Measurements from ENCODE around the gene KIF19. TPM values are rescaled to one million over a fixed set of nuclear protein-coding genes. Genes with fewer than 3 reads are reported as not detected.

The KIF19 gene
- total and polyA plus RNA-seq, 2 of the 8 experiments (the other 6 are each of a cell fraction or from before 2014, with no cell fraction given) = 0.52 to 0.77 TPM

GRCh38 chr17:74305865-74306654, 20.0 kb upstream of the KIF19 start:
- H3K4me1 ChIP-seq (replicated peaks in 1 of 4; ENCODE audit: control insufficient read depth in 3 of 4, insufficient read depth in 4 of 4, low read length in 3 of 4) = no peaks in the 10 kb centered on the region
- no peaks in the 10 kb centered on the region for H3K23me2 ChIP-seq (ENCODE audit: low read depth, low read length)
- H4K20me1 ChIP-seq (replicated peaks in 1 of 2; ENCODE audit: control insufficient read depth in 1 of 2, insufficient read depth in 2 of 2, low read length in 2 of 2) = no peaks in the 10 kb centered on the region
- H3K27me3 ChIP-seq (replicated peaks in 1 of 4; ENCODE audit: control insufficient read depth in 3 of 4, extremely low read depth in 1 of 4, insufficient read depth in 3 of 4, low read length in 3 of 4) = no peaks in the 10 kb centered on the region
- H4K8ac ChIP-seq (ENCODE audit: extremely low read depth, insufficient read depth, low read length) = no peak overlapping the region
- no peak overlapping the region for H3K56ac ChIP-seq (replicated peaks; ENCODE audit: insufficient read length, low read depth, low read length)
- TF ChIP-seq SUZ12 (IDR thresholded peaks at IDR 0.05; ENCODE audit: low read length) (no peak), EGR1 (IDR thresholded peaks at IDR 0.05; ENCODE audit: borderline replicate concordance, low read depth, low read length) (no peak), KDM4A (IDR thresholded peaks at IDR 0.05; ENCODE audit: low read depth, low read length, severe bottlenecking) (no peak), RFX5 (IDR thresholded peaks at IDR 0.05; ENCODE audit: borderline replicate concordance, low read depth, low read length) (no peak), CTCF (IDR thresholded peaks at IDR 0.05; ENCODE audit: control extremely low read depth in 1 of 3, insufficient read depth in 1 of 3, low read depth in 1 of 3, low read length in 3 of 3) (peak in 2 of 3 experiments; percentile 43 to 57; a peak in 3 of 4 replicates), CTBP2 (IDR thresholded peaks at IDR 0.05; ENCODE audit: borderline replicate concordance, insufficient read depth, insufficient read length, low read length) (no peak), EP300 (IDR thresholded peaks at IDR 0.05; ENCODE audit: borderline replicate concordance in 1 of 2, low read depth in 2 of 2, low read length in 2 of 2) (no peak), RAD21 (IDR thresholded peaks at IDR 0.05 in 1 of 2, conservative IDR thresholded peaks at IDR 0.05 in 1 of 2; ENCODE audit: low read depth in 2 of 2, low read length in 2 of 2) (peak; percentile 62 to 74)
- no peak overlapping the region for H3K4me3 ChIP-seq (ENCODE audit: extremely low read depth in 1 of 4, insufficient read depth in 2 of 4, low read depth in 3 of 4, low read length in 4 of 4)
- CTCF ChIA-PET (ENCODE audit: partially characterized antibody) = interaction anchor here (0.8 to 6.6 kb wide), 21 partner anchors 10 to 351 kb away, joined by 3 to 81 read pairs (median 4); partner anchors contain the start of genes BTBD17 and GPR142
- DNase-seq (ENCODE audit: low read depth in 1 of 2, low spot score in 2 of 2) (no peak), FAIRE-seq (no peak)
- H3K14ac ChIP-seq (ENCODE audit: insufficient read length) = no peak overlapping the region
- H4K91ac ChIP-seq (replicated peaks; ENCODE audit: insufficient read length, low read length) = no peak overlapping the region
- H3K79me1 ChIP-seq (ENCODE audit: low read depth, low read length) = no peaks in the 10 kb centered on the region
- no peaks in the 10 kb centered on the region for H3K36me3 ChIP-seq (ENCODE audit: control insufficient read depth in 2 of 4, insufficient read depth in 4 of 4, low read length in 3 of 4)
- H3K9ac ChIP-seq (replicated peaks in 1 of 4; ENCODE audit: extremely low read depth in 1 of 4, low read depth in 3 of 4, low read length in 3 of 4) = no peak overlapping the region
- no peak overlapping the region for H2BK15ac ChIP-seq (ENCODE audit: low read length)
- POLR2A ChIA-PET (ENCODE audit: partially characterized antibody) = interaction anchor here (1.8 kb wide), 1 partner anchor 56 kb away, joined by 4 read pairs; the partner anchor contains the start of gene BTBD17
- no peak overlapping the region for H2BK120ac ChIP-seq (replicated peaks; ENCODE audit: low read depth, low read length)
- H4K5ac ChIP-seq (ENCODE audit: insufficient read length, low read depth, low read length) = no peak overlapping the region
- H3K4me2 ChIP-seq (ENCODE audit: insufficient read depth in 1 of 2, low read depth in 2 of 2, low read length in 2 of 2) = no peak overlapping the region
- no peaks in the 10 kb centered on the region for H3K79me2 ChIP-seq (ENCODE audit: control insufficient read depth in 1 of 2, insufficient read depth in 2 of 2, low read length in 2 of 2)
- 86% methylated on average over 10 of the region's 10 CpGs; no CpG with 5 or more reads in 1 of the 2 experiments for WGBS, 2 experiments (ENCODE audit: extremely low coverage in 1 of 2, insufficient coverage in 1 of 2, insufficient read length in 1 of 2, insufficient replicate concordance in 2 of 2, low coverage in 1 of 2, low lambda C conversion rate in 2 of 2, missing lambda C conversion rate in 1 of 2)
- no peak overlapping the region for H2BK12ac ChIP-seq (ENCODE audit: low read depth, low read length)
- no peak overlapping the region for H2BK5ac ChIP-seq (ENCODE audit: low read depth, low read length)
- no peaks in the 10 kb centered on the region for H3K9me3 ChIP-seq (ENCODE audit: insufficient read depth in 2 of 2, low read depth in 1 of 2, low read length in 1 of 2)
- no peak overlapping the region for H3K18ac ChIP-seq (ENCODE audit: extremely low read depth, low read length)
- H2AK5ac ChIP-seq (ENCODE audit: low read depth, low read length) = no peak overlapping the region
- 0 out of 2 replicates have a peak overlapping the region, but pooled peaks have one; percentile 24 for H2AFZ ChIP-seq (ENCODE audit: low read length)
- no peak overlapping the region for H3K23ac ChIP-seq (ENCODE audit: insufficient read length)
- no peak overlapping the region for H2BK20ac ChIP-seq (ENCODE audit: low read length)
- no peak overlapping the region for H3K27ac ChIP-seq (ENCODE audit: low read depth, low read length)
- no peak overlapping the region for H3K4ac ChIP-seq (replicated peaks; ENCODE audit: insufficient read length, low read depth, low read length)

Measured in H1 (cell line).